NCI-H128 (cell line): ENCODE data around the gene DLEU7.
A peak's percentile ranks its signal among the peaks of the same experiment; 100 is the strongest.

Experiments
- DNase-seq: peaks from one replicate; lab custom pipeline; 2025; ENCODE audit not compliant: unreplicated experiment; lab: John Stamatoyannopoulos, UW

The DLEU7 gene

GRCh38 chr13:50844084-50844875, 788 bp upstream of the DLEU7 start:
- no peak for DNase-seq

- DNase-seq = no peak
These were observed 569 bp downstream of the DLEU7 start for GRCh38 chr13:50842990-50843256.

GRCh38 chr13:50842251-50842989, 1.1 kb downstream of the DLEU7 start:
- no peak for DNase-seq

GRCh38 chr13:50841786-50842185, 1.7 kb downstream of the DLEU7 start:
- DNase-seq = no peak

- no peak for DNase-seq
These were observed 3.2 kb downstream of the DLEU7 start for GRCh38 chr13:50840284-50840683.

- DNase-seq = no peak
These were observed 3.7 kb downstream of the DLEU7 start for GRCh38 chr13:50839828-50840227.

- no peak for DNase-seq
These were observed 4.8 kb downstream of the DLEU7 start for GRCh38 chr13:50838701-50839100.

GRCh38 chr13:50838031-50838430, 5.5 kb downstream of the DLEU7 start:
- no peak for DNase-seq

GRCh38 chr13:50831512-50831911, 12.0 kb downstream of the DLEU7 start:
- no peak for DNase-seq

GRCh38 chr13:50829896-50830295, 13.6 kb downstream of the DLEU7 start:
- no peak for DNase-seq

- DNase-seq = no peak
These were observed 14.3 kb downstream of the DLEU7 start for GRCh38 chr13:50829226-50829625.

- no peak for DNase-seq
These were observed 17.5 kb downstream of the DLEU7 start for GRCh38 chr13:50826035-50826434.

- no peak for DNase-seq
These were observed 31.2 kb downstream of the DLEU7 start for GRCh38 chr13:50812242-50812641.

- no peak for DNase-seq
These were observed 32.5 kb downstream of the DLEU7 start for GRCh38 chr13:50810998-50811397.

GRCh38 chr13:50810468-50810867, 33.0 kb downstream of the DLEU7 start:
- no peak for DNase-seq

- no peak for DNase-seq
These were observed 34.1 kb downstream of the DLEU7 start for GRCh38 chr13:50809133-50810090.

GRCh38 chr13:50805805-50806204, 37.7 kb downstream of the DLEU7 start:
- no peak for DNase-seq

GRCh38 chr13:50801087-50801931, 42.2 kb downstream of the DLEU7 start:
- peak; percentile 72 for DNase-seq

- no peak for DNase-seq
These were observed 43.3 kb downstream of the DLEU7 start for GRCh38 chr13:50800091-50800739.

GRCh38 chr13:50798923-50799322, 44.6 kb downstream of the DLEU7 start:
- no peak for DNase-seq
